ENCODE data around the gene RBBP8NL. TPM values are rescaled to one million over a fixed set of nuclear protein-coding genes. Genes with fewer than 3 reads are reported as not detected.
"Not testable (repeated sequence)": the region's sequence is repeated elsewhere in the genome, so short reads cannot be mapped to it uniquely, and the experiment has no call there.

The RBBP8NL gene
- total and polyA plus RNA-seq, 5 donors from 2014 or later = not detected

GRCh38 chr20:62377615-62378178, 49.6 kb downstream of the RBBP8NL start:
- H3K9me3 ChIP-seq (ENCODE audit: control insufficient read depth in 2 of 2, low read length in 2 of 2) = no peaks in the 10 kb centered on the region
- peaks cover 6% of the 10 kb centered on the region for H3K36me3 Mint-ChIP-seq
- no peaks in the 10 kb centered on the region for H3K27me3 ChIP-seq (ENCODE audit: control insufficient read depth, insufficient read depth, low read length)
- H3K27ac ChIP-seq (ENCODE audit: insufficient read depth, low read length, poor library complexity, severe bottlenecking) = no peak overlapping the region
- H3K27ac Mint-ChIP-seq = no peak overlapping the region
- ATAC-seq (ENCODE audit: low read depth in 2 of 2) (no peak), DNase-seq (no peak)
- H3K4me3 Mint-ChIP-seq = no peak overlapping the region
- H3K27me3 Mint-ChIP-seq = peaks cover 4% of the 10 kb centered on the region
- H3K9me3 Mint-ChIP-seq = peaks cover 0 to 5% (median 1%) of the 10 kb centered on the region in 7 donors
- peaks cover 0 to 9% (median 6%) of the 10 kb centered on the region in 4 donors for H3K4me1 Mint-ChIP-seq
- H3K36me3 ChIP-seq (ENCODE audit: control insufficient read depth, insufficient read depth, low read length) = no peaks in the 10 kb centered on the region
- H3K4me3 ChIP-seq (ENCODE audit: low read depth, low read length) = no peak overlapping the region
- H3K4me1 ChIP-seq (ENCODE audit: control insufficient read depth, insufficient read depth, low read length, poor library complexity, severe bottlenecking) = peaks cover 3% of the 10 kb centered on the region

GRCh38 chr20:62377064-62377461, 50.3 kb downstream of the RBBP8NL start:
- no peaks in the 10 kb centered on the region for H3K36me3 ChIP-seq (ENCODE audit: control insufficient read depth, insufficient read depth, low read length)
- Mint-ChIP-seq H3K27me3 (peaks cover 4% of the 10 kb centered on the region), H3K36me3 (peaks cover 4% of the 10 kb centered on the region), H3K4me1 (peaks cover 0 to 5% (median 3%) of the 10 kb centered on the region in 4 donors), H3K9me3 (peaks cover 0 to 4% (median 1%) of the 10 kb centered on the region in 7 donors), H3K4me3 (no peak overlapping the region), H3K27ac (peak overlapping the region in 1 of 3 donors; percentile 23)
- H3K27ac ChIP-seq (ENCODE audit: insufficient read depth, low read length, poor library complexity, severe bottlenecking) = no peak overlapping the region
- H3K9me3 ChIP-seq (ENCODE audit: control insufficient read depth in 2 of 2, low read length in 2 of 2) = no peaks in the 10 kb centered on the region
- DNase-seq (no peak), ATAC-seq (ENCODE audit: low read depth in 2 of 2) (no peak)
- no peaks in the 10 kb centered on the region for H3K27me3 ChIP-seq (ENCODE audit: control insufficient read depth, insufficient read depth, low read length)
- no peak overlapping the region for H3K4me3 ChIP-seq (ENCODE audit: low read depth, low read length)
- no peaks in the 10 kb centered on the region for H3K4me1 ChIP-seq (ENCODE audit: control insufficient read depth, insufficient read depth, low read length, poor library complexity, severe bottlenecking)

GRCh38 chr20:62376112-62377063, 51.0 kb downstream of the RBBP8NL start:
- peaks cover 4% of the 10 kb centered on the region for H3K27me3 Mint-ChIP-seq
- no peaks in the 10 kb centered on the region for H3K36me3 Mint-ChIP-seq
- Histone ChIP-seq H3K27ac (ENCODE audit: insufficient read depth, low read length, poor library complexity, severe bottlenecking) (no peak overlapping the region), H3K4me3 (ENCODE audit: low read depth, low read length) (no peak overlapping the region), H3K4me1 (ENCODE audit: control insufficient read depth, insufficient read depth, low read length, poor library complexity, severe bottlenecking) (no peaks in the 10 kb centered on the region), H3K36me3 (ENCODE audit: control insufficient read depth, insufficient read depth, low read length) (no peaks in the 10 kb centered on the region), H3K27me3 (ENCODE audit: control insufficient read depth, insufficient read depth, low read length) (no peaks in the 10 kb centered on the region), H3K9me3 (ENCODE audit: control insufficient read depth in 2 of 2, low read length in 2 of 2) (no peaks in the 10 kb centered on the region)
- ATAC-seq (ENCODE audit: low read depth in 2 of 2) = no peak
- no peak overlapping the region for H3K27ac Mint-ChIP-seq
- no peak for DNase-seq
- H3K4me1 Mint-ChIP-seq = peaks cover 0 to 5% (median 0%) of the 10 kb centered on the region in 4 donors
- no peaks in the 10 kb centered on the region for H3K9me3 Mint-ChIP-seq
- H3K4me3 Mint-ChIP-seq = no peak overlapping the region

- Mint-ChIP-seq H3K4me1 (peaks cover 0 to 5% (median 0%) of the 10 kb centered on the region in 4 donors), H3K9me3 (no peaks in the 10 kb centered on the region), H3K27ac (no peak overlapping the region), H3K27me3 (peaks cover 4% of the 10 kb centered on the region), H3K36me3 (no peaks in the 10 kb centered on the region), H3K4me3 (no peak overlapping the region)
- Histone ChIP-seq H3K36me3 (ENCODE audit: control insufficient read depth, insufficient read depth, low read length) (no peaks in the 10 kb centered on the region), H3K27me3 (ENCODE audit: control insufficient read depth, insufficient read depth, low read length) (no peaks in the 10 kb centered on the region), H3K27ac (ENCODE audit: insufficient read depth, low read length, poor library complexity, severe bottlenecking) (no peak overlapping the region), H3K4me3 (ENCODE audit: low read depth, low read length) (no peak overlapping the region), H3K4me1 (ENCODE audit: control insufficient read depth, insufficient read depth, low read length, poor library complexity, severe bottlenecking) (no peaks in the 10 kb centered on the region), H3K9me3 (ENCODE audit: control insufficient read depth in 2 of 2, low read length in 2 of 2) (no peaks in the 10 kb centered on the region)
- ATAC-seq (ENCODE audit: low read depth in 2 of 2) = no peak
- no peak for DNase-seq
Measured at GRCh38 chr20:62374331-62375152, 52.8 kb downstream of the RBBP8NL start.

- H3K27ac ChIP-seq (ENCODE audit: insufficient read depth, low read length, poor library complexity, severe bottlenecking); H3K27ac Mint-ChIP-seq; ATAC-seq (ENCODE audit: low read depth in 2 of 2); H3K4me1 ChIP-seq (ENCODE audit: control insufficient read depth, insufficient read depth, low read length, poor library complexity, severe bottlenecking); H3K4me3 ChIP-seq (ENCODE audit: low read depth, low read length); H3K27me3 Mint-ChIP-seq; DNase-seq; H3K36me3 Mint-ChIP-seq; H3K36me3 ChIP-seq (ENCODE audit: control insufficient read depth, insufficient read depth, low read length); H3K4me3 Mint-ChIP-seq; H3K9me3 ChIP-seq (ENCODE audit: control insufficient read depth in 2 of 2, low read length in 2 of 2); H3K9me3 Mint-ChIP-seq; H3K27me3 ChIP-seq (ENCODE audit: control insufficient read depth, insufficient read depth, low read length); H3K4me1 Mint-ChIP-seq: not testable (repeated sequence)
Measured at GRCh38 chr20:62373631-62374179, 53.6 kb downstream of the RBBP8NL start.

GRCh38 chr20:62372042-62372993, 55.0 kb downstream of the RBBP8NL start:
- no peak for DNase-seq
- peaks cover 13% of the 10 kb centered on the region for H3K4me1 ChIP-seq (ENCODE audit: control insufficient read depth, insufficient read depth, low read length, poor library complexity, severe bottlenecking)
- H3K27me3 ChIP-seq (ENCODE audit: control insufficient read depth, insufficient read depth, low read length) = no peaks in the 10 kb centered on the region
- no peaks in the 10 kb centered on the region for H3K36me3 ChIP-seq (ENCODE audit: control insufficient read depth, insufficient read depth, low read length)
- H3K4me1 Mint-ChIP-seq = peaks cover 0 to 7% (median 2%) of the 10 kb centered on the region in 4 donors
- H3K27me3 Mint-ChIP-seq = peaks cover 19% of the 10 kb centered on the region
- no peaks in the 10 kb centered on the region for H3K36me3 Mint-ChIP-seq
- H3K4me3 ChIP-seq (ENCODE audit: low read depth, low read length) = no peak overlapping the region
- no peak overlapping the region for H3K4me3 Mint-ChIP-seq
- no peak overlapping the region for H3K27ac ChIP-seq (ENCODE audit: insufficient read depth, low read length, poor library complexity, severe bottlenecking)
- no peaks in the 10 kb centered on the region for H3K9me3 ChIP-seq (ENCODE audit: control insufficient read depth in 2 of 2, low read length in 2 of 2)
- H3K9me3 Mint-ChIP-seq = no peaks in the 10 kb centered on the region
- H3K27ac Mint-ChIP-seq = no peak overlapping the region
- no peak for ATAC-seq (ENCODE audit: low read depth in 2 of 2)
